Fibroblast of skin of left biceps (primary cell): ENCODE data around the gene TPD52L2.
"Not testable (repeated sequence)": the region's sequence is repeated elsewhere in the genome, so short reads cannot be mapped to it uniquely, and the experiment has no call there.

Experiments
- DNase-seq, 2 experiments: peaks; one replicate each; pipeline ENCODE4 v3.0.0-alpha.2; 2013; ENCODE audit warnings: low read depth in 2 of 2

Gene TPD52L2

GRCh38 chr20:63855363-63856097 is 9.5 kb upstream of the TPD52L2 start:
- DNase-seq = no peak

GRCh38 chr20:63856098-63856511 is 9.0 kb upstream of the TPD52L2 start:
- DNase-seq = no peak

- DNase-seq = no peak
Measured at GRCh38 chr20:63857764-63858392, 7.2 kb upstream of the TPD52L2 start.

- no peak for DNase-seq
Measured at GRCh38 chr20:63858393-63859165, 6.5 kb upstream of the TPD52L2 start.

- DNase-seq = no peak
Measured at GRCh38 chr20:63859166-63859699, 5.8 kb upstream of the TPD52L2 start.

GRCh38 chr20:63860325-63861051 is 4.6 kb upstream of the TPD52L2 start:
- DNase-seq = no peak

GRCh38 chr20:63861365-63861934 is 3.6 kb upstream of the TPD52L2 start, which contains the start of gene ABHD16B:
TSS of gene ABHD16B (plus strand) at chr20:63861498. CDS start at chr20:63861541, 43 bp downstream.
- no peak for DNase-seq

- no peak for DNase-seq
Measured at GRCh38 chr20:63861981-63862901, 2.8 kb upstream of the TPD52L2 start.

GRCh38 chr20:63863021-63863797 is 1.9 kb upstream of the TPD52L2 start:
- no peak for DNase-seq

- peak; percentile 12 to 26 for DNase-seq
Measured at GRCh38 chr20:63863798-63864544, 1.1 kb upstream of the TPD52L2 start.

- no peak for DNase-seq
Measured at GRCh38 chr20:63864545-63864977, 509 bp upstream of the TPD52L2 start.

- DNase-seq = not testable (repeated sequence)
Measured at GRCh38 chr20:63867042-63867441, 2.0 kb downstream of the TPD52L2 start.

- DNase-seq = no peak
Measured at GRCh38 chr20:63868264-63868663, 3.2 kb downstream of the TPD52L2 start.

- peak in 1 of 2 experiments; percentile 8 for DNase-seq
Measured at GRCh38 chr20:63873477-63873971, 8.5 kb downstream of the TPD52L2 start.

GRCh38 chr20:63874241-63874640 is 9.2 kb downstream of the TPD52L2 start:
- not testable (repeated sequence) for DNase-seq

GRCh38 chr20:63876489-63877036 is 11.5 kb downstream of the TPD52L2 start:
- DNase-seq = no peak

GRCh38 chr20:63877755-63878470 is 12.8 kb downstream of the TPD52L2 start:
- no peak for DNase-seq
